Body of pancreas (tissue), 4 donors: ENCODE data around the gene INPP5D.

Experiments
- POLR2A ChIP-seq, 3 donors: fragments of 450-650 bp; IDR thresholded peaks; one replicate each; pipeline ENCODE4 v1.6.1; 2016; ENCODE audit warnings: antibody characterized with exemption in 3 of 3, mild to moderate bottlenecking in 2 of 3
- TF ChIP-seq, protein P1 (sequence below), 7 experiments: fragments of 450-650 bp in 4 of 7; fragments of 200-600 bp in 3 of 7; sonication (generic) in 3 of 7; IDR thresholded peaks; one replicate each; pipeline ENCODE4 v1.5.1; 2016 to 2019; ENCODE audit warnings: antibody characterized with exemption in 7 of 7

- TF ChIP-seq POLR2A (IDR thresholded peaks at IDR 0.05), result no peak
- TF ChIP-seq, protein P1, sequence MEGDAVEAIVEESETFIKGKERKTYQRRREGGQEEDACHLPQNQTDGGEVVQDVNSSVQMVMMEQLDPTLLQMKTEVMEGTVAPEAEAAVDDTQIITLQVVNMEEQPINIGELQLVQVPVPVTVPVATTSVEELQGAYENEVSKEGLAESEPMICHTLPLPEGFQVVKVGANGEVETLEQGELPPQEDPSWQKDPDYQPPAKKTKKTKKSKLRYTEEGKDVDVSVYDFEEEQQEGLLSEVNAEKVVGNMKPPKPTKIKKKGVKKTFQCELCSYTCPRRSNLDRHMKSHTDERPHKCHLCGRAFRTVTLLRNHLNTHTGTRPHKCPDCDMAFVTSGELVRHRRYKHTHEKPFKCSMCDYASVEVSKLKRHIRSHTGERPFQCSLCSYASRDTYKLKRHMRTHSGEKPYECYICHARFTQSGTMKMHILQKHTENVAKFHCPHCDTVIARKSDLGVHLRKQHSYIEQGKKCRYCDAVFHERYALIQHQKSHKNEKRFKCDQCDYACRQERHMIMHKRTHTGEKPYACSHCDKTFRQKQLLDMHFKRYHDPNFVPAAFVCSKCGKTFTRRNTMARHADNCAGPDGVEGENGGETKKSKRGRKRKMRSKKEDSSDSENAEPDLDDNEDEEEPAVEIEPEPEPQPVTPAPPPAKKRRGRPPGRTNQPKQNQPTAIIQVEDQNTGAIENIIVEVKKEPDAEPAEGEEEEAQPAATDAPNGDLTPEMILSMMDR (IDR thresholded peaks at IDR 0.05), result no peak
Measured at GRCh38 chr2:233075966-233076339, 15.8 kb downstream of the INPP5D start.
